Neural progenitor cell (in vitro differentiated cells): ENCODE measurements around the gene PDE3A. TPM values are rescaled to one million over a fixed set of nuclear protein-coding genes. Genes with fewer than 3 reads are reported as not detected.

ENCODE experiments used
- DNase-seq: peaks from one replicate; pipeline ENCODE4 v3.0.0-alpha.2; 2016; ENCODE audit warnings: low spot score
- H2AFZ ChIP-seq: fragments of 200-600 bp; sonication (generic); replicated peaks from 2 replicates; pipeline ENCODE4 v1.6.1; 2016; ENCODE audit warnings: antibody characterized with exemption
- H3F3A ChIP-seq: fragments of 200-600 bp; sonication (generic); 2 replicates; pipeline ENCODE4 v1.6.1; 2016; ENCODE audit warnings: antibody characterized with exemption, low read depth
- H3K27ac ChIP-seq: fragments of 200-600 bp; sonication (generic); 2 replicates; pipeline ENCODE4 v1.5.1; 2016; ENCODE audit warnings: mild to moderate bottlenecking
- H3K27me3 ChIP-seq: fragments of 200-600 bp; sonication (generic); 2 replicates; pipeline ENCODE4 v1.6.1; 2016; ENCODE audit warnings: mild to moderate bottlenecking, moderate library complexity
- H3K36me3 ChIP-seq: fragments of 200-600 bp; sonication (generic); 2 replicates; pipeline ENCODE4 v1.5.1; 2016
- H3K4me1 ChIP-seq: fragments of 200-600 bp; sonication (generic); 2 replicates; pipeline ENCODE4 v1.6.1; 2016; ENCODE audit warnings: mixed run types
- H3K4me2 ChIP-seq: fragments of 200-600 bp; sonication (generic); 2 replicates; pipeline ENCODE4 v1.6.1; 2016
- H3K4me3 ChIP-seq: fragments of 200-600 bp; sonication (generic); 2 replicates; pipeline ENCODE4 v1.5.1; 2016
- H3K79me2 ChIP-seq: fragments of 200-600 bp; sonication (generic); 2 replicates; pipeline ENCODE4 v1.6.1; 2016; ENCODE audit warnings: low read depth
- H3K9ac ChIP-seq: fragments of 200-600 bp; sonication (generic); 2 replicates; pipeline ENCODE4 v1.6.1; 2016
- H3K9me3 ChIP-seq: fragments of 200-600 bp; sonication (generic); 2 replicates; pipeline ENCODE4 v1.5.1; 2016; ENCODE audit warnings: low read depth
- H4K20me1 ChIP-seq: fragments of 200-600 bp; sonication (generic); 2 replicates; pipeline ENCODE4 v1.6.1; 2016; ENCODE audit warnings: low read depth
- H3K27ac Mint-ChIP-seq: 3 replicates; pipeline ENCODE4 v1.8.0; 2021; ENCODE audit warnings: mixed read lengths
- H3K27me3 Mint-ChIP-seq: 2 replicates; pipeline ENCODE4 v1.8.0; 2022; ENCODE audit warnings: low read depth, mild to moderate bottlenecking, inconsistent platforms, moderate library complexity, mixed read lengths; ENCODE audit not compliant: insufficient read depth
- H3K36me3 Mint-ChIP-seq: 3 replicates; pipeline ENCODE4 v1.8.0; 2021; ENCODE audit warnings: mixed read lengths
- H3K4me1 Mint-ChIP-seq: 3 replicates; pipeline ENCODE4 v1.8.0; 2021; ENCODE audit warnings: mixed read lengths
- H3K4me3 Mint-ChIP-seq: 3 replicates; pipeline ENCODE4 v1.8.0; 2021; ENCODE audit warnings: mild to moderate bottlenecking, moderate library complexity, mixed read lengths
- H3K9me3 Mint-ChIP-seq: 3 replicates; pipeline ENCODE4 v1.8.0; 2020; ENCODE audit warnings: mixed read lengths
- CTCF ChIP-seq: fragments of 200-600 bp; sonication (generic); IDR thresholded peaks from 2 replicates; pipeline ENCODE4 v1.5.1; 2017; ENCODE audit warnings: antibody characterized with exemption, mild to moderate bottlenecking
- EZH2 ChIP-seq: fragments of 200-600 bp; sonication (generic); IDR thresholded peaks from 2 replicates; pipeline ENCODE4 v1.6.1; 2017; ENCODE audit warnings: antibody characterized with exemption, mild to moderate bottlenecking, moderate library complexity
- EZH2phosphoT487 ChIP-seq: fragments of 200-600 bp; sonication (generic); IDR thresholded peaks from 2 replicates; pipeline ENCODE4 v1.6.1; 2017; ENCODE audit warnings: antibody characterized with exemption
- total RNA-seq: library from RNA; depleted of rRNA; stranded (reverse); fragments of >200 nt; gene quantifications from 2 replicates; pipeline ENCODE4 v1.2.3, GENCODE V29; 2015; ENCODE audit warnings: low replicate concordance

PDE3A gene
- total RNA-seq, 1 donor from 2014 or later = 0.47 TPM

- Mint-ChIP-seq H3K9me3 (no peaks in the 10 kb centered on the region), H3K4me3 (no peak overlapping the region), H3K4me1 (peaks cover 8% of the 10 kb centered on the region), H3K27ac (no peak overlapping the region), H3K36me3 (no peaks in the 10 kb centered on the region), H3K27me3 (peaks cover 4% of the 10 kb centered on the region)
- Histone ChIP-seq H3K27me3 (no peaks in the 10 kb centered on the region), H4K20me1 (no peaks in the 10 kb centered on the region), H3K79me2 (no peaks in the 10 kb centered on the region), H3K4me2 (no peak overlapping the region), H3F3A (no peaks in the 10 kb centered on the region), H3K9me3 (no peaks in the 10 kb centered on the region), H3K36me3 (no peaks in the 10 kb centered on the region), H3K4me1 (peaks cover 28% of the 10 kb centered on the region), H3K9ac (no peak overlapping the region), H3K4me3 (no peak overlapping the region), H3K27ac (no peak overlapping the region), H2AFZ (no peak overlapping the region)
- TF ChIP-seq CTCF = no peak
- TF ChIP-seq EZH2 = no peak
- TF ChIP-seq EZH2phosphoT487 = no peak
- no peak for DNase-seq
Measured at GRCh38 chr12:20445687-20446086, 77.3 kb downstream of the PDE3A start.

GRCh38 chr12:20446836-20447235, 78.5 kb downstream of the PDE3A start:
- Histone ChIP-seq H3K4me2 (no peak overlapping the region), H3K36me3 (no peaks in the 10 kb centered on the region), H4K20me1 (no peaks in the 10 kb centered on the region), H3K27me3 (no peaks in the 10 kb centered on the region), H3K4me1 (peaks cover 28% of the 10 kb centered on the region), H3K79me2 (no peaks in the 10 kb centered on the region), H2AFZ (no peak overlapping the region), H3F3A (no peaks in the 10 kb centered on the region), H3K27ac (no peak overlapping the region), H3K9me3 (no peaks in the 10 kb centered on the region), H3K9ac (no peak overlapping the region), H3K4me3 (no peak overlapping the region)
- no peaks in the 10 kb centered on the region for H3K9me3 Mint-ChIP-seq
- H3K27ac Mint-ChIP-seq = peak overlapping the region; percentile 30
- no peak for DNase-seq
- no peak for TF ChIP-seq EZH2
- no peak for TF ChIP-seq EZH2phosphoT487
- no peak for TF ChIP-seq CTCF
- H3K27me3 Mint-ChIP-seq = peaks cover 2% of the 10 kb centered on the region
- no peak overlapping the region for H3K4me3 Mint-ChIP-seq
- no peaks in the 10 kb centered on the region for H3K36me3 Mint-ChIP-seq
- peaks cover 8% of the 10 kb centered on the region for H3K4me1 Mint-ChIP-seq

- Mint-ChIP-seq H3K4me1 (peaks cover 8% of the 10 kb centered on the region), H3K36me3 (no peaks in the 10 kb centered on the region), H3K4me3 (no peak overlapping the region)
Measured at GRCh38 chr12:20448781-20449180, 80.4 kb downstream of the PDE3A start.

More at GRCh38 chr12:20448781-20449180, 80.4 kb downstream of the PDE3A start:
- no peak overlapping the region for H3K4me3 ChIP-seq
- peaks cover 24% of the 10 kb centered on the region for H3K4me1 ChIP-seq
- H3K27me3 ChIP-seq = no peaks in the 10 kb centered on the region
- no peaks in the 10 kb centered on the region for H3F3A ChIP-seq
- H2AFZ ChIP-seq = no peak overlapping the region
- H3K4me2 ChIP-seq = no peak overlapping the region
- H3K79me2 ChIP-seq = no peaks in the 10 kb centered on the region
- no peaks in the 10 kb centered on the region for H4K20me1 ChIP-seq
- no peak overlapping the region for H3K27ac ChIP-seq
- H3K27ac Mint-ChIP-seq = no peak overlapping the region
- H3K9me3 Mint-ChIP-seq = no peaks in the 10 kb centered on the region
- H3K9ac ChIP-seq = no peak overlapping the region
- DNase-seq = no peak
- no peak for TF ChIP-seq EZH2phosphoT487
- TF ChIP-seq EZH2 = no peak
- no peak for TF ChIP-seq CTCF
- H3K36me3 ChIP-seq = no peaks in the 10 kb centered on the region
- peaks cover 2% of the 10 kb centered on the region for H3K27me3 Mint-ChIP-seq
- H3K9me3 ChIP-seq = no peaks in the 10 kb centered on the region
